K562 (cell line): Measurements from ENCODE around the gene SERPINI2. TPM values are rescaled to one million over a fixed set of nuclear protein-coding genes. Genes with fewer than 3 reads are reported as not detected.

Experiments
- ATAC-seq: fragments of 200-7000 bp; cut with Tn5 transposase; 3 replicates; pipeline ENCODE4 v1.9.1; 2020; ENCODE audit warnings: moderate library complexity
- BruUV-seq: library from RNA; stranded (reverse); fragments of 400-500 nt; replicated peaks from 2 replicates; lab custom pipeline; 2021; lab: Mats Ljungman, UMichigan
- CTCF ChIA-PET: fragments of 300-600 bp; formaldehyde crosslinking; extraction: SDS; loops from one replicate; lab custom pipeline; 2021; ENCODE audit warnings: low intra/inter-chr PET ratio; lab: Yijun Ruan, JAX
- POLR2A ChIA-PET: fragments of 300-600, 350-650 bp; sonication (Branson Sonifier 250); formaldehyde crosslinking; extraction: SDS; loops from one replicate; lab custom pipeline; 2021; ENCODE audit warnings: antibody characterized with exemption, inconsistent platforms; lab: Yijun Ruan, JAX
- DNase-seq, 4 experiments: peaks; one replicate each; pipeline versions ENCODE4 v3.0.0 to v3.0.0-alpha.2; 2011 to 2018; ENCODE audit warnings: low spot score in 3 of 4, mixed read lengths in 3 of 4; ENCODE audit errors: extremely low read depth in 1 of 4
- FAIRE-seq: peaks from 2 replicates; lab custom pipeline; 2011; peaks lifted over from hg19 to GRCh38; lab: Jason Lieb, UNC
- H2AFZ ChIP-seq: 2 replicates; pipeline ENCODE4 v1.6.0; 2011; ENCODE audit warnings: low read depth, low read length, control low read depth, inconsistent platforms
- H3K27ac ChIP-seq: fragments of 200-600 bp; 3 replicates; pipeline ENCODE4 v1.8.0; 2011; ENCODE audit warnings: low read depth, mild to moderate bottlenecking, control low read depth, inconsistent platforms, low read length, moderate library complexity, mixed read lengths; ENCODE audit errors: extremely low read depth
- H3K27me3 ChIP-seq, 2 experiments: fragments of 300-600 bp in 1 of 2; 2 replicates in 1 of 2; 3 replicates in 1 of 2; pipeline versions ENCODE4 v1.6.0 to v1.8.0; 2011; ENCODE audit warnings: inconsistent platforms in 2 of 2, low read length in 2 of 2, mild to moderate bottlenecking in 1 of 2, mixed read lengths in 1 of 2, moderate library complexity in 1 of 2; ENCODE audit not compliant: control insufficient read depth in 2 of 2, insufficient read depth in 2 of 2
- H3K36me3 ChIP-seq: fragments of 300-600 bp; 3 replicates; pipeline ENCODE4 v1.8.0; 2011; ENCODE audit warnings: mild to moderate bottlenecking, low read length, inconsistent platforms; ENCODE audit not compliant: control insufficient read depth, insufficient read depth
- H3K4me1 ChIP-seq, 2 experiments: fragments of 200-600 bp in 1 of 2; replicated peaks in 1 of 2; 2 replicates in 1 of 2; 3 replicates in 1 of 2; pipeline versions ENCODE4 v1.5.1 to v1.8.0; 2011; ENCODE audit warnings: inconsistent platforms in 2 of 2, low read length in 2 of 2, mild to moderate bottlenecking in 1 of 2, mixed read lengths in 1 of 2, moderate library complexity in 1 of 2; ENCODE audit not compliant: control insufficient read depth in 2 of 2, insufficient read depth in 2 of 2
- H3K4me2 ChIP-seq: 2 replicates; pipeline ENCODE4 v1.6.1; 2011; ENCODE audit warnings: low read length, control low read depth, inconsistent platforms, mixed read lengths; ENCODE audit not compliant: insufficient read depth
- H3K4me3 ChIP-seq: fragments of 200-600 bp; sonication (generic), shearing (Covaris generic); 2 replicates; pipeline ENCODE4 v1.5.1; 2016; ENCODE audit warnings: control low read depth, inconsistent platforms
- H3K79me2 ChIP-seq: fragments of 200-600 bp; 3 replicates; pipeline ENCODE4 v1.8.0; 2011; ENCODE audit warnings: low read length, inconsistent platforms; ENCODE audit not compliant: control insufficient read depth, insufficient read depth
- H3K9ac ChIP-seq, 2 experiments: 2 replicates each; pipeline versions ENCODE4 v1.6.0 to v1.6.1; 2011; ENCODE audit warnings: low read depth in 2 of 2, low read length in 2 of 2, control low read depth in 1 of 2, inconsistent platforms in 1 of 2, mild to moderate bottlenecking in 1 of 2, mixed read lengths in 1 of 2; ENCODE audit not compliant: insufficient read depth in 1 of 2
- H3K9me1 ChIP-seq: one replicate; pipeline ENCODE4 v1.6.0; 2011; ENCODE audit warnings: inconsistent platforms, mild to moderate bottlenecking, low read length, moderate library complexity; ENCODE audit not compliant: control insufficient read depth, insufficient read depth
- H3K9me3 ChIP-seq: replicated peaks from 2 replicates; pipeline ENCODE4 v1.5.1; 2011; ENCODE audit warnings: low read depth, low read length, inconsistent platforms; ENCODE audit not compliant: control insufficient read depth, insufficient read depth
- H4K20me1 ChIP-seq: replicated peaks from 2 replicates; pipeline ENCODE4 v1.6.1; 2011; ENCODE audit warnings: low read length, inconsistent platforms, mixed read lengths; ENCODE audit not compliant: control insufficient read depth, insufficient read depth
- CBX8 ChIP-seq: fragments of 200-600 bp; sonication (generic); IDR thresholded peaks from 2 replicates; pipeline ENCODE4 v1.6.1; 2012; ENCODE audit warnings: borderline replicate concordance, mixed run types, low read depth, mild to moderate bottlenecking, moderate library complexity, mixed read lengths, low read length, control low read depth, inconsistent platforms; ENCODE audit not compliant: poor library complexity, severe bottlenecking; ENCODE audit errors: extremely low read depth
- CHD1 ChIP-seq: fragments of 200-600 bp; sonication (generic); IDR thresholded peaks from one replicate; pipeline ENCODE4 v1.6.1; 2012; ENCODE audit warnings: mild to moderate bottlenecking, moderate library complexity, low read length, inconsistent platforms
- ETV6 ChIP-seq, 3 experiments: fragments of 150-350 bp in 1 of 3; sonication (generic) in 1 of 3; formaldehyde crosslinking in 1 of 3; IDR thresholded peaks; 2 replicates each; pipeline versions ENCODE4 v1.6.1 to v1.8.0; 2014 to 2022; ENCODE audit warnings: borderline replicate concordance in 2 of 3, low read depth in 2 of 3, antibody characterized with exemption in 1 of 3, low read length in 1 of 3, mild to moderate bottlenecking in 1 of 3, missing genetic modification reagents in 1 of 3
- HDAC6 ChIP-seq: IDR thresholded peaks from 2 replicates; pipeline ENCODE4 v1.6.1; 2012; ENCODE audit warnings: low read depth, mild to moderate bottlenecking, control low read depth, inconsistent platforms, low read length, moderate library complexity
- PCBP1 ChIP-seq: fragments of 200-400 bp; formaldehyde crosslinking; IDR thresholded peaks from 2 replicates; pipeline ENCODE4 v1.6.1; 2018; ENCODE audit warnings: mild to moderate bottlenecking, low read depth, low read length; ENCODE audit not compliant: poor library complexity, severe bottlenecking
- SRF ChIP-seq, 2 experiments: fragments of 250-450, 450-650 bp in 1 of 2; sonication (Bioruptor Pico) in 1 of 2; sonication (generic) in 1 of 2; formaldehyde crosslinking; IDR thresholded peaks; 2 replicates each; pipeline versions ENCODE4 v1.5.0 to v1.5.1; 2020 to 2022; ENCODE audit warnings: mild to moderate bottlenecking in 1 of 2, missing genetic modification reagents in 1 of 2
- TCF7 ChIP-seq: sonication (generic); IDR thresholded peaks from 2 replicates; pipeline ENCODE4 v1.6.1; 2016; ENCODE audit warnings: antibody characterized with exemption, borderline replicate concordance
- WGBS: fragments of 100-300 bp; shearing (Covaris generic); methylation state at CpG from one replicate; pipeline ENCODE4 v1.1.6; 2016; ENCODE audit warnings: low coverage, mixed read lengths; ENCODE audit not compliant: insufficient coverage; ENCODE audit errors: missing lambda C conversion rate; 5-methylcytosine and 5-hydroxymethylcytosine counted together
- in situ Hi-C: fragments of 300-500 bp; cut with MboI; formaldehyde crosslinking; loops from 4 replicates; pipeline ENCODE4 v1.15.0; 2018; ENCODE audit warnings: inconsistent platforms, mixed read lengths
- intact Hi-C: fragments of 100-400 bp; cut with micrococcal nuclease; formaldehyde crosslinking; loops from 2 replicates; pipeline ENCODE4 v1.14.2; 2022
- polyA plus RNA-seq, 8 experiments: library from polyadenylated mRNA; depleted of rRNA in 4 of 8; stranded (reverse) in 5 of 8; unstranded in 3 of 8; fragments of >200 nt; fragmentation: Nextera tagmentation in 2 of 8; fragmentation: Illumina TruSeq in 1 of 8; extraction: Ambion mirVana in 2 of 8; extraction: Trizol in 1 of 8; gene quantifications; 2 replicates each; pipeline versions ENCODE4 v1.2.1 to v1.2.3, GENCODE V29; 2011 to 2014; ENCODE audit warnings: inconsistent platforms in 1 of 8, missing spikeins in 1 of 8
- total RNA-seq, 7 experiments: library from RNA; depleted of rRNA in 6 of 7; stranded (reverse); fragments of >200 nt in 6 of 7; fragmentation: Illumina TruSeq in 2 of 7; extraction: Trizol in 2 of 7; gene quantifications; 2 replicates each; pipeline versions ENCODE4 v1.2.1 to v1.2.3, GENCODE V29; 2011 to 2021; ENCODE audit warnings: low replicate concordance in 1 of 7
- TF ChIP-seq, protein P1 (sequence below): sonication (generic); formaldehyde crosslinking; IDR thresholded peaks from 2 replicates; pipeline ENCODE4 v1.8.0; 2022; ENCODE audit warnings: mild to moderate bottlenecking, low read depth, missing genetic modification reagents
- TF ChIP-seq, protein P2 (sequence below): sonication (generic); formaldehyde crosslinking; IDR thresholded peaks from 2 replicates; pipeline ENCODE4 v1.8.0; 2022; ENCODE audit warnings: missing genetic modification reagents, mild to moderate bottlenecking, borderline replicate concordance
- TF ChIP-seq, protein P3 (sequence below): fragments of 250-450 bp; sonication (Bioruptor Pico); IDR thresholded peaks from 2 replicates; pipeline ENCODE4 v1.8.0; 2021; ENCODE audit warnings: borderline replicate concordance, mild to moderate bottlenecking, moderate library complexity; ENCODE audit not compliant: poor library complexity, severe bottlenecking
- TF ChIP-seq, protein P4 (sequence below), 2 experiments: fragments of 450-650 bp in 1 of 2; sonication (generic) in 1 of 2; formaldehyde crosslinking in 1 of 2; IDR thresholded peaks in 1 of 2; conservative IDR thresholded peaks in 1 of 2; 2 replicates each; pipeline versions ENCODE4 v1.6.1 to v1.8.1; 2016 to 2023; ENCODE audit warnings: mild to moderate bottlenecking in 2 of 2, moderate library complexity in 2 of 2, inconsistent platforms in 1 of 2, missing genetic modification reagents in 1 of 2

Gene SERPINI2
- total and polyA plus RNA-seq, 9 of the 15 experiments (the other 6 are each of a cell fraction or from before 2014, with no cell fraction given) = not detected

DNA sequence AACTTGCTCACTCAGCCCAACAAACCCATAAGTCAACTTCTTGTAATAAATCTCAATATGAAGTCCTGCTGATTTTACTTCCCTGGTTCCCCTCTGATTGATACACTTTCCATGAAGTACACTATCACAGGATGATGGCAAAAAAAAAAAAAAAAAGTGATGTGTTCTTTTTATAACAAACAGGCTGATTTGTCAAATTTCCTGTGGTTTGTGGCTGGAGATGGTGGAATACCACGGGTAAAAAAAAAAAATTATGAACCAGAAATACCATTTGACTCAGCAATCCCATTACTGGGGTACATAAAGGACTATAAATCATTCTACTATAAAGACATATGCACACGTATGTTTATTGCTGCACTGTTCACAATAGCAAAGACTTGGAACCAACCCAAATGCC, 10.7 kb upstream of the SERPINI2 start:
- no peaks in the 10 kb centered on the region for H3K27me3 ChIP-seq
- H3K4me2 ChIP-seq = no peak overlapping the region
- H3K27ac ChIP-seq = no peak overlapping the region
- H4K20me1 ChIP-seq = no peaks in the 10 kb centered on the region
- in situ Hi-C loops = no loop called here
- WGBS = 0% methylated on average over 2 of the region's 2 CpGs
- no peak overlapping the region for H2AFZ ChIP-seq
- H3K4me3 ChIP-seq = no peak overlapping the region
- no peak for DNase-seq
- no TSS peak for BruUV-seq
- H3K79me2 ChIP-seq = no peaks in the 10 kb centered on the region
- H3K9me3 ChIP-seq = peaks cover 2% of the 10 kb centered on the region; the same call in 1 of the 2 replicates
- POLR2A ChIA-PET = no interaction called here
- H3K9me1 ChIP-seq = no peaks in the 10 kb centered on the region
- no peaks in the 10 kb centered on the region for H3K36me3 ChIP-seq
- ATAC-seq = no peak
- no peak overlapping the region for H3K9ac ChIP-seq
- no peaks in the 10 kb centered on the region for H3K4me1 ChIP-seq
- no peak for FAIRE-seq
- intact Hi-C loops = no loop called here
- CTCF ChIA-PET = no interaction called here
- TF ChIP-seq, protein P1, sequence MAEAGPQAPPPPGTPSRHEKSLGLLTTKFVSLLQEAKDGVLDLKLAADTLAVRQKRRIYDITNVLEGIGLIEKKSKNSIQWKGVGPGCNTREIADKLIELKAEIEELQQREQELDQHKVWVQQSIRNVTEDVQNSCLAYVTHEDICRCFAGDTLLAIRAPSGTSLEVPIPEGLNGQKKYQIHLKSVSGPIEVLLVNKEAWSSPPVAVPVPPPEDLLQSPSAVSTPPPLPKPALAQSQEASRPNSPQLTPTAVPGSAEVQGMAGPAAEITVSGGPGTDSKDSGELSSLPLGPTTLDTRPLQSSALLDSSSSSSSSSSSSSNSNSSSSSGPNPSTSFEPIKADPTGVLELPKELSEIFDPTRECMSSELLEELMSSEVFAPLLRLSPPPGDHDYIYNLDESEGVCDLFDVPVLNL (CRISPR knock-in tag) = no peak
- TF ChIP-seq, protein P2, sequence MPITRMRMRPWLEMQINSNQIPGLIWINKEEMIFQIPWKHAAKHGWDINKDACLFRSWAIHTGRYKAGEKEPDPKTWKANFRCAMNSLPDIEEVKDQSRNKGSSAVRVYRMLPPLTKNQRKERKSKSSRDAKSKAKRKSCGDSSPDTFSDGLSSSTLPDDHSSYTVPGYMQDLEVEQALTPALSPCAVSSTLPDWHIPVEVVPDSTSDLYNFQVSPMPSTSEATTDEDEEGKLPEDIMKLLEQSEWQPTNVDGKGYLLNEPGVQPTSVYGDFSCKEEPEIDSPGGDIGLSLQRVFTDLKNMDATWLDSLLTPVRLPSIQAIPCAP = no peak
- TF ChIP-seq TCF7 (no peak), PCBP1 (no peak), CHD1 (no peak), SRF (CRISPR knock-in tag; IDR thresholded peaks at IDR 0.05) (no peak), HDAC6 (no peak), ETV6 (IDR thresholded peaks at IDR 0.05; ENCODE audit: borderline replicate concordance in 1 of 2, low read depth in 2 of 2, low read length in 1 of 2) (no peak), ETV6 (CRISPR knock-in tag; IDR thresholded peaks at IDR 0.05; ENCODE audit: borderline replicate concordance) (no peak), CBX8 (no peak)
- TF ChIP-seq, protein P3, sequence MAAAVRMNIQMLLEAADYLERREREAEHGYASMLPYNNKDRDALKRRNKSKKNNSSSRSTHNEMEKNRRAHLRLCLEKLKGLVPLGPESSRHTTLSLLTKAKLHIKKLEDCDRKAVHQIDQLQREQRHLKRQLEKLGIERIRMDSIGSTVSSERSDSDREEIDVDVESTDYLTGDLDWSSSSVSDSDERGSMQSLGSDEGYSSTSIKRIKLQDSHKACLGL (CRISPR knock-in tag) = no peak
- TF ChIP-seq, protein P4, sequence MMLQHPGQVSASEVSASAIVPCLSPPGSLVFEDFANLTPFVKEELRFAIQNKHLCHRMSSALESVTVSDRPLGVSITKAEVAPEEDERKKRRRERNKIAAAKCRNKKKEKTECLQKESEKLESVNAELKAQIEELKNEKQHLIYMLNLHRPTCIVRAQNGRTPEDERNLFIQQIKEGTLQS (IDR thresholded peaks at IDR 0.05) = no peak
- TF ChIP-seq, protein P4 (CRISPR knock-in tag; conservative IDR thresholded peaks at IDR 0.05) = no peak
